ENCODE results near the gene KCTD12.

Gene KCTD12

GRCh38 chr13:76864259-76864658, 21.9 kb downstream of the KCTD12 start:
- Histone ChIP-seq H3K27ac (ENCODE audit: low read depth, low read length) (no peak overlapping the region), H3K4me1 (ENCODE audit: control insufficient read depth in 1 of 2, insufficient read depth in 2 of 2, low read length in 2 of 2) (no peaks in the 10 kb centered on the region), H3K27me3 (ENCODE audit: control insufficient read depth in 1 of 2, insufficient read depth in 2 of 2, low read length in 2 of 2) (no peaks in the 10 kb centered on the region), H3K9me3 (ENCODE audit: control insufficient read depth in 1 of 2, low read length in 2 of 2) (no peaks in the 10 kb centered on the region), H3K36me3 (ENCODE audit: control insufficient read depth in 1 of 2, insufficient read depth in 2 of 2, low read length in 2 of 2) (no peaks in the 10 kb centered on the region), H3K4me3 (ENCODE audit: low read depth in 1 of 2, low read length in 2 of 2) (no peak overlapping the region), H3K9ac (ENCODE audit: low read depth in 1 of 2, low read length in 2 of 2) (no peak overlapping the region)

- H3K4me3 ChIP-seq (ENCODE audit: low read depth in 1 of 2, low read length in 2 of 2) = no peak overlapping the region
- no peak overlapping the region for H3K9ac ChIP-seq (ENCODE audit: low read depth in 1 of 2, low read length in 2 of 2)
- no peaks in the 10 kb centered on the region for H3K36me3 ChIP-seq (ENCODE audit: control insufficient read depth in 1 of 2, insufficient read depth in 2 of 2, low read length in 2 of 2)
- H3K4me1 ChIP-seq (ENCODE audit: control insufficient read depth in 1 of 2, insufficient read depth in 2 of 2, low read length in 2 of 2) = no peaks in the 10 kb centered on the region
- no peak overlapping the region for H3K27ac ChIP-seq (ENCODE audit: low read depth, low read length)
- H3K9me3 ChIP-seq (ENCODE audit: control insufficient read depth in 1 of 2, low read length in 2 of 2) = no peaks in the 10 kb centered on the region
- no peaks in the 10 kb centered on the region for H3K27me3 ChIP-seq (ENCODE audit: control insufficient read depth in 1 of 2, insufficient read depth in 2 of 2, low read length in 2 of 2)
These were observed 23.2 kb downstream of the KCTD12 start for GRCh38 chr13:76863022-76863421.

- Histone ChIP-seq H3K9me3 (ENCODE audit: control insufficient read depth in 1 of 2, low read length in 2 of 2) (no peaks in the 10 kb centered on the region), H3K4me3 (ENCODE audit: low read depth in 1 of 2, low read length in 2 of 2) (no peak overlapping the region), H3K9ac (ENCODE audit: low read depth in 1 of 2, low read length in 2 of 2) (no peak overlapping the region), H3K27ac (ENCODE audit: low read depth, low read length) (no peak overlapping the region), H3K4me1 (ENCODE audit: control insufficient read depth in 1 of 2, insufficient read depth in 2 of 2, low read length in 2 of 2) (no peaks in the 10 kb centered on the region), H3K27me3 (ENCODE audit: control insufficient read depth in 1 of 2, insufficient read depth in 2 of 2, low read length in 2 of 2) (no peaks in the 10 kb centered on the region), H3K36me3 (ENCODE audit: control insufficient read depth in 1 of 2, insufficient read depth in 2 of 2, low read length in 2 of 2) (no peaks in the 10 kb centered on the region)
These were observed 24.3 kb downstream of the KCTD12 start for GRCh38 chr13:76861859-76862258.

- Histone ChIP-seq H3K4me3 (ENCODE audit: low read depth in 1 of 2, low read length in 2 of 2) (no peak overlapping the region), H3K27ac (ENCODE audit: low read depth, low read length) (no peak overlapping the region), H3K4me1 (ENCODE audit: control insufficient read depth in 1 of 2, insufficient read depth in 2 of 2, low read length in 2 of 2) (no peaks in the 10 kb centered on the region), H3K27me3 (ENCODE audit: control insufficient read depth in 1 of 2, insufficient read depth in 2 of 2, low read length in 2 of 2) (no peaks in the 10 kb centered on the region), H3K9ac (ENCODE audit: low read depth in 1 of 2, low read length in 2 of 2) (no peak overlapping the region), H3K9me3 (ENCODE audit: control insufficient read depth in 1 of 2, low read length in 2 of 2) (no peaks in the 10 kb centered on the region), H3K36me3 (ENCODE audit: control insufficient read depth in 1 of 2, insufficient read depth in 2 of 2, low read length in 2 of 2) (no peaks in the 10 kb centered on the region)
These were observed 25.5 kb downstream of the KCTD12 start for GRCh38 chr13:76860706-76861105.

GRCh38 chr13:76854894-76855293, 31.3 kb downstream of the KCTD12 start:
- no peaks in the 10 kb centered on the region for H3K27me3 ChIP-seq (ENCODE audit: control insufficient read depth in 1 of 2, insufficient read depth in 2 of 2, low read length in 2 of 2)
- no peaks in the 10 kb centered on the region for H3K4me1 ChIP-seq (ENCODE audit: control insufficient read depth in 1 of 2, insufficient read depth in 2 of 2, low read length in 2 of 2)
- H3K36me3 ChIP-seq (ENCODE audit: control insufficient read depth in 1 of 2, insufficient read depth in 2 of 2, low read length in 2 of 2) = no peaks in the 10 kb centered on the region
- H3K9me3 ChIP-seq (ENCODE audit: control insufficient read depth in 1 of 2, low read length in 2 of 2) = no peaks in the 10 kb centered on the region
- H3K4me3 ChIP-seq (ENCODE audit: low read depth in 1 of 2, low read length in 2 of 2) = no peak overlapping the region
- H3K27ac ChIP-seq (ENCODE audit: low read depth, low read length) = no peak overlapping the region
- H3K9ac ChIP-seq (ENCODE audit: low read depth in 1 of 2, low read length in 2 of 2) = no peak overlapping the region

- no peak overlapping the region for H3K27ac ChIP-seq (ENCODE audit: low read depth, low read length)
- H3K9ac ChIP-seq (ENCODE audit: low read depth in 1 of 2, low read length in 2 of 2) = no peak overlapping the region
- no peaks in the 10 kb centered on the region for H3K36me3 ChIP-seq (ENCODE audit: control insufficient read depth in 1 of 2, insufficient read depth in 2 of 2, low read length in 2 of 2)
- no peaks in the 10 kb centered on the region for H3K27me3 ChIP-seq (ENCODE audit: control insufficient read depth in 1 of 2, insufficient read depth in 2 of 2, low read length in 2 of 2)
- no peaks in the 10 kb centered on the region for H3K4me1 ChIP-seq (ENCODE audit: control insufficient read depth in 1 of 2, insufficient read depth in 2 of 2, low read length in 2 of 2)
- H3K4me3 ChIP-seq (ENCODE audit: low read depth in 1 of 2, low read length in 2 of 2) = no peak overlapping the region
- no peaks in the 10 kb centered on the region for H3K9me3 ChIP-seq (ENCODE audit: control insufficient read depth in 1 of 2, low read length in 2 of 2)
These were observed 32.1 kb downstream of the KCTD12 start for GRCh38 chr13:76853921-76854608.

GRCh38 chr13:76853481-76853880, 32.7 kb downstream of the KCTD12 start:
- H3K9me3 ChIP-seq (ENCODE audit: control insufficient read depth in 1 of 2, low read length in 2 of 2) = no peaks in the 10 kb centered on the region
- H3K36me3 ChIP-seq (ENCODE audit: control insufficient read depth in 1 of 2, insufficient read depth in 2 of 2, low read length in 2 of 2) = no peaks in the 10 kb centered on the region
- H3K27ac ChIP-seq (ENCODE audit: low read depth, low read length) = no peak overlapping the region
- H3K4me3 ChIP-seq (ENCODE audit: low read depth in 1 of 2, low read length in 2 of 2) = no peak overlapping the region
- no peak overlapping the region for H3K9ac ChIP-seq (ENCODE audit: low read depth in 1 of 2, low read length in 2 of 2)
- no peaks in the 10 kb centered on the region for H3K4me1 ChIP-seq (ENCODE audit: control insufficient read depth in 1 of 2, insufficient read depth in 2 of 2, low read length in 2 of 2)
- no peaks in the 10 kb centered on the region for H3K27me3 ChIP-seq (ENCODE audit: control insufficient read depth in 1 of 2, insufficient read depth in 2 of 2, low read length in 2 of 2)

GRCh38 chr13:76852986-76853385, 33.2 kb downstream of the KCTD12 start:
- H3K27ac ChIP-seq (ENCODE audit: low read depth, low read length) = no peak overlapping the region
- no peaks in the 10 kb centered on the region for H3K36me3 ChIP-seq (ENCODE audit: control insufficient read depth in 1 of 2, insufficient read depth in 2 of 2, low read length in 2 of 2)
- no peaks in the 10 kb centered on the region for H3K27me3 ChIP-seq (ENCODE audit: control insufficient read depth in 1 of 2, insufficient read depth in 2 of 2, low read length in 2 of 2)
- H3K4me1 ChIP-seq (ENCODE audit: control insufficient read depth in 1 of 2, insufficient read depth in 2 of 2, low read length in 2 of 2) = no peaks in the 10 kb centered on the region
- H3K9me3 ChIP-seq (ENCODE audit: control insufficient read depth in 1 of 2, low read length in 2 of 2) = no peaks in the 10 kb centered on the region
- no peak overlapping the region for H3K9ac ChIP-seq (ENCODE audit: low read depth in 1 of 2, low read length in 2 of 2)
- no peak overlapping the region for H3K4me3 ChIP-seq (ENCODE audit: low read depth in 1 of 2, low read length in 2 of 2)

GRCh38 chr13:76851961-76852360, 34.2 kb downstream of the KCTD12 start:
- Histone ChIP-seq H3K27me3 (ENCODE audit: control insufficient read depth in 1 of 2, insufficient read depth in 2 of 2, low read length in 2 of 2) (no peaks in the 10 kb centered on the region), H3K27ac (ENCODE audit: low read depth, low read length) (no peak overlapping the region), H3K9ac (ENCODE audit: low read depth in 1 of 2, low read length in 2 of 2) (no peak overlapping the region), H3K4me1 (ENCODE audit: control insufficient read depth in 1 of 2, insufficient read depth in 2 of 2, low read length in 2 of 2) (no peaks in the 10 kb centered on the region), H3K9me3 (ENCODE audit: control insufficient read depth in 1 of 2, low read length in 2 of 2) (no peaks in the 10 kb centered on the region), H3K4me3 (ENCODE audit: low read depth in 1 of 2, low read length in 2 of 2) (no peak overlapping the region), H3K36me3 (ENCODE audit: control insufficient read depth in 1 of 2, insufficient read depth in 2 of 2, low read length in 2 of 2) (no peaks in the 10 kb centered on the region)

GRCh38 chr13:76849493-76849892, 36.7 kb downstream of the KCTD12 start:
- Histone ChIP-seq H3K9ac (ENCODE audit: low read depth in 1 of 2, low read length in 2 of 2) (no peak overlapping the region), H3K27ac (ENCODE audit: low read depth, low read length) (no peak overlapping the region), H3K4me1 (ENCODE audit: control insufficient read depth in 1 of 2, insufficient read depth in 2 of 2, low read length in 2 of 2) (no peaks in the 10 kb centered on the region), H3K36me3 (ENCODE audit: control insufficient read depth in 1 of 2, insufficient read depth in 2 of 2, low read length in 2 of 2) (no peaks in the 10 kb centered on the region), H3K4me3 (ENCODE audit: low read depth in 1 of 2, low read length in 2 of 2) (no peak overlapping the region), H3K9me3 (ENCODE audit: control insufficient read depth in 1 of 2, low read length in 2 of 2) (no peaks in the 10 kb centered on the region), H3K27me3 (ENCODE audit: control insufficient read depth in 1 of 2, insufficient read depth in 2 of 2, low read length in 2 of 2) (no peaks in the 10 kb centered on the region)

GRCh38 chr13:76848596-76848995, 37.6 kb downstream of the KCTD12 start:
- Histone ChIP-seq H3K9me3 (ENCODE audit: control insufficient read depth in 1 of 2, low read length in 2 of 2) (no peaks in the 10 kb centered on the region), H3K4me3 (ENCODE audit: low read depth in 1 of 2, low read length in 2 of 2) (no peak overlapping the region)

More at GRCh38 chr13:76848596-76848995, 37.6 kb downstream of the KCTD12 start:
- no peak overlapping the region for H3K9ac ChIP-seq (ENCODE audit: low read depth in 1 of 2, low read length in 2 of 2)
- H3K36me3 ChIP-seq (ENCODE audit: control insufficient read depth in 1 of 2, insufficient read depth in 2 of 2, low read length in 2 of 2) = no peaks in the 10 kb centered on the region
- H3K4me1 ChIP-seq (ENCODE audit: control insufficient read depth in 1 of 2, insufficient read depth in 2 of 2, low read length in 2 of 2) = no peaks in the 10 kb centered on the region
- no peak overlapping the region for H3K27ac ChIP-seq (ENCODE audit: low read depth, low read length)
- H3K27me3 ChIP-seq (ENCODE audit: control insufficient read depth in 1 of 2, insufficient read depth in 2 of 2, low read length in 2 of 2) = no peaks in the 10 kb centered on the region

Data from duodenal mucosa (tissue), 2 donors.